Dermis blood vessel endothelial cell (primary cell): ENCODE results near the gene DCTN2. TPM values are rescaled to one million over a fixed set of nuclear protein-coding genes. Genes with fewer than 3 reads are reported as not detected.
"Not testable (repeated sequence)": the region's sequence is repeated elsewhere in the genome, so short reads cannot be mapped to it uniquely, and the experiment has no call there.

ENCODE experiments used
- DNase-seq: peaks from one replicate; pipeline ENCODE4 v3.0.0; 2010
- total RNA-seq: library from RNA; depleted of rRNA; stranded (reverse); fragments of >200 nt; gene quantifications from 2 replicates; pipeline ENCODE4 v1.2.3, GENCODE V29; 2014

The DCTN2 gene
- total RNA-seq = 109 and 113 TPM in 2 replicates

- DNase-seq = peak; percentile 98
These were observed at the start of gene DCTN2 for GRCh38 chr12:57546438-57547287. DCTN2 (minus strand) TSS chr12:57547192; CDS start chr12:57547063, 129 bp downstream.

DNA sequence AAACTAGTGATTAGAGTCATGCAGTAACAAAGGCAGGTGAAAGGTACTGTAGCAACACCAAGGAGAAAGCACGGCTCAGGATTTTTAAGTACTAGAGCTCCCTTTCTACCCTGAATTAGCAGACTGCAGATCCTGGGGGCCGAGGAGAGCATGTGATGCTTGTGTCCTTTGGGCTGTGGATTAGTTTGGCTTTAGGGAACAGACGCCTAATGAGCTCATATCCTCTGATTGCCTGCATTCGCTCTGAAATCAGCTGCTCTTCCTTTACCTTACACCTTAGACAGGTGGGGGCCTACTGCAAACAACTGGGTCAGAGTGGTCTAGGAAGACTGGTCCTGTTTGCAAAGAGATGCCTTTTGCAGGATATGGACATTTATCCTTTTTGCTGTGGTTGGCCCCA is 46.2 kb upstream of the DCTN2 start:
- DNase-seq = no peak

- no peak for DNase-seq
These were observed 45.7 kb upstream of the DCTN2 start for GRCh38 chr12:57592551-57593165.

- no peak for DNase-seq
These were observed 44.9 kb upstream of the DCTN2 start for GRCh38 chr12:57591782-57592325.

GRCh38 chr12:57590864-57591781 is 44.1 kb upstream of the DCTN2 start, which contains the start of gene PIP4K2C:
PIP4K2C (plus strand) TSS chr12:57591192; CDS start chr12:57591290, 98 bp downstream.
- DNase-seq = peak; percentile 21

- DNase-seq = no peak
These were observed 43.5 kb upstream of the DCTN2 start for GRCh38 chr12:57590479-57590863.

GRCh38 chr12:57588951-57589610 is 42.1 kb upstream of the DCTN2 start:
- not testable (repeated sequence) for DNase-seq

DNA sequence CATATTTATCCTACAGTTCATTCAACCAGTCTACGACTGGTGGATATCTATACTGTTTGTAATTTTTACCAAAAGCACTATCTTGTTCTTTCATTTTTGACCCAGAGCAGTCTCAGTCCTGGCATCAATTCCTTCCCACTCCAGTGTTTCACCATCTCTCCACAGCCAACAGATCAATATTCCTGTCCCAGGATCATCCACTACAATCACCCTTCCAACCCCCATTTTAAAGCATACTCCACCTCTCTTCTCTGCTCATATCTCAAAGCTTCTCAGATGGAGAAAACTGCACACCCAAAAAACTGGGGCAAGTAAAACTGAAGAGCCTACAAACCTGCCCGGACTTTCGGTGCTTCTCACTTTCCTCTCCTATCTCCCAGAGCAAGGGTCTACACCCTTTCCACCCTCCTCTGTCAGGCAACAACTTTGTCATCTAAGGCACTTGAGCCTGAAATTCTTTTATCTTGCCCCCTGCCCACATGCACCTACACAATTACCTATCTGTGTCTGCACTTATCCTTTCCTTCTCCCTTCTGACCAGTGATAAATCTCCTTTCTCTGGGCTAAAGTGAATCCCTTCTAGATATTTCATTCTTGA is 39.9 kb upstream of the DCTN2 start:
- DNase-seq = no peak

DNA sequence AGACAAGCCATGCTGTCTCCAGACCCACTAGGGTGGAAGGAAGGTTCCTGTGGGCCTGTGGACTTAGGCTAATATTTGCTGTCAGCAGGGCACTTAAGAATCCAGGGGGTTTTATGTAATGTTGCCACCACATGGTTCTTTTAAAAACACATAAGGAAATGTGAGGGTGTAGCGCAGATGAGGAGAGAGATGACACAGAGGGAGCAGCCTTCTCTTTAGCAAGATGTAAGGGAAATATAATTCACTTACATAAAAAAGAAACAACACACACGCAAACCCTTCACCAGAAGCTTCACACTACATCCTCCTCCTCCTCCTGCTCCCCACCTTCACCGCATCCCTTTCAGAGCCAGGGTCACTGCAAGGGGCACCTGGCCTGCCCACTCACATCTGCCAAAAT is 39.1 kb upstream of the DCTN2 start:
- no peak for DNase-seq

DNA sequence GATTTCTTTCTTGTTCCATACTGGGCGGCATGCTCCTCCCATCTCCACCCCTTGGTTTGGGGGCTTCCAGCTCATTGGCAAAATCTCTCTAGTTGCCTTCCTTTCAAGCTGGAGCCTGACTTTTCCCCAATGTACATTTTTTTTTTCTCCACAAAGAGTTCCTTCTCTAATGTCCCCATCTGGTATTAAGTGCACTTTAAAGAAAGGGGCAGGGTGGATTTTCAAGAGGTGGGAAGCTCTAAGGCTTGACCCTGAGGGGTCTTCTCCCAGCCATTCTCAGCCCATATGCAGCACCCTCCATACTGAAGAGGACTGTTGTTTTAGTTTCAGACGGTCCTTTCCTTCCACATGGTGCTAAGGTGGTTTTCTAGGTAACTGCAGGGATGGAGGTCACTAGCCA is 38.2 kb upstream of the DCTN2 start:
- DNase-seq = no peak

DNA sequence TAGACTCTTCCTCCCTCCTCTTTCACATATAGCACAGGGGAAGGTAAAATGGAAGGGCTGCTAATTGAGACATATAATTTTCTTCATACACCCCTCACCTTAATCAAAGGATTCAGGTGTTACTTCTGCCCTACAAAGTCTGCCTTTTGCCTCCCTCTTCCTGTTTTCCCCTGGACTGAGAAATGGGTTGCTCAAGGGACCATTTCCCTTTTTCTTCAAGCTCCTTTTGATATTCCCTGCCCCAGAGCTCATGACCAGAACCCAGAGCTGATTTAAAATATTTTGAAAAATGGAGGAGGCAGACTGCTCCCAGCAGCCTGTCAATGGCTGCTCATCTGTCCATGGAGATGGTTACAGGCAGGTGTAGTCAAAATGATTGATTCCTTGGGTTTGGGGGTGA is 37.7 kb upstream of the DCTN2 start:
- DNase-seq = no peak

- no peak for DNase-seq
These were observed 37.1 kb upstream of the DCTN2 start for GRCh38 chr12:57584050-57584449.

- peak; percentile 89 for DNase-seq
These were observed 36.2 kb upstream of the DCTN2 start for GRCh38 chr12:57583008-57583831.

- no peak for DNase-seq
These were observed 35.4 kb upstream of the DCTN2 start for GRCh38 chr12:57582440-57582839.

GRCh38 chr12:57581802-57582201 is 34.8 kb upstream of the DCTN2 start:
- DNase-seq = no peak

DNA sequence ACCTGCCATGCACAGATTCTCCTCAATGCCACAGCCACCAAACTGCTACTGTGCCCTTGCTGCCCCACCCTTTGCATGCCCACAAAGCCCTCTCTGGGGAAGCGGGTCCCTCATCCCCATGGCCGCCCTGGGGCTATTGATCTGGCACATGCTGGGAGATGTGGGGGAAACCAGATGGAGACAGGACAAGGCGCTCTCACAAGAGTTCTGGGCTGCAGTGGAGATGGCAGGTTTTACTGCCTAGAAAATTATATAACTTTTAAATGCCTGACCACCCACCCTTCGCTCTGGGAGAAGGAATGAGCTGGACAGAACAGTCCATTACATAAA is 33.4 kb upstream of the DCTN2 start:
- no peak for DNase-seq

DNA sequence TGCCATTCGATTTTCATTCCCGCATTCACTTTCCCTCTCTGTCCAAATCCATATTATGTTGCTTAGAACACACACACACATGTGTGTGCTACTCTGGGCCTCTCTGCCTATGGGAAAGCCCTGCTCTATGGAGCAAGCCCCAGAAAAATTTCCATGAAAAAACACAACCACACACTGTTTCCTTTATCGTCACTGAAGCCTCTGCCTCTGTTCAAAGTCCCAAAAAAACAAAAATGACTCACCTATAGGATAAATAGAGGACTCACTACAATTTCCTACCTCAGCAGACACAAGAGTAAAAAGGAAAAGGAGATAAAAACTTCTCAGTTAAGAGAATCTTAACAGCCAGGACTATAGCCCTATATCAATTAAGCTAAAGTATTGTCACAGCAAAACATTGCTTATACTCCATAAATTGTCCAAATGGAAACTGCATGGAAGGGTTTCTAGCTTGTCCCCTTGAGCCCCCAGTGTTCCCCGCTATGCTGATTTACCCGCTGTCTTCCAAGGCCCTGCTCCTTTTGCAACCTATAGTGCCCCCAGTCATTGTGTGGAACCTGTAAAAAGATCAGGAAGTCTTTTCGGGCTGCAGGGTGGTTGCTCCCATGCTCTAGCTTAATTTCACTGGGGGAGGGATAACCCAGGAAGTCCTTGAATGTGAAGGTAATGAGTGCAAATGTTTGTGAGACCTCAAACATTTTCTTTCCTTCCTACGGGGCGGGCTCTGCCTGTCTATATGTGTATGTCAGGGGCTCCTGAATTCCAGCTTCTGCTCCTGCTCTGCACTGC is 32.9 kb upstream of the DCTN2 start:
- no peak for DNase-seq

DNA sequence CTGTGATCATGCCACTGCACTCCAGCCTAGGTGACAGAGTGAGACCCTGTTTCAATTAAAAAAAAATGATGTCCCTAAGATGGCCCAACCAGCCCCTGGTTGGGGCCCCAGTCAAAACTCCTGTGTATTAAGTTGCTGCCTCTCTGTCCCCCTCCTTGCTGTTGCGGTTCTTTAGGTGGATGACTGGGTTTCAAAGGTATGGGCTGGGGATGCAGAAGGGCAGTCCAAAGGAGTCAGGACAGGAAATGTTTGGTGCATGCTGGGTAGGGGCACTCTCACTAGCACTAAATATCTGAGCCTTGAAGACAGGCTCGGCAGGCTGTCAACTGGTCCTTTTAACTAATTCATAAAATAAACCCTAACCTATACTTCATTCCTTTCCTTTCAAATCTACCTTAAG is 32.0 kb upstream of the DCTN2 start:
- no peak for DNase-seq

DNA sequence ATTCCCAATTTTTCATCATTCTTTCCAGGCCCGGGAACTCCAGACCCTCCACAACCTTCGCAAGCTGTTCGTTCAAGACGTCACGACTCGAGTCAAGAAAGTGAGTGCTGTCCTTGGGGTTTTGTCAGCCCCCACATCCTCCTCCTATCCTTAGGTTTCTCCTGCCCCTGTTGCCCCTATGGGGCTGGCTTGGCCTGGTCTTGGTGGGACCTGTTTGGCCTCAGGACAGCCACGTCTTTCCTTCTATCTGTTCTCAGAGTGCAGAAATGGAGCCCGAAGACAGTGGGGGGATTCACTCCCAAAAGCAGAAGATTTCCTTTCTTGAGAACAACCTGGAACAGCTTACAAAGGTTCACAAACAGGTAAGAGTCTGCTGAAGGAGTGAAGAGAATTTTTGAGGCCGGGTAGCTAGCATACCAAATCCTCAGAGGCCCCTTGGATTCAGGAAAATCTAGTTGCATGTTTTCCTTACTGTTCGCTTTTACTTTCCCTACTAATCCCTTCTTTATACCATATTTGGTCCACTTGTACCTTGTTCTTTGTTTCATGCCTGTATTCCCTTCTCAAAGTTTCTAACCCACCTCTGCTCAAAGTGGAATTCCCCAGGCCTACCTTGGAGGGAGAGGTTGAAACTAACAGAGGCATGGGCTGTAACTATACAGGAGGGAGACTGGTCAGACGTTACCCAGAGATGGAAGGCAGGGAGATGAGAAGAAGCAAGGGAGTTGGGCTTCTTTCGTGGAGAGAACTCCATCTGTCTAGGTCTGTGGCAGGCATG is 31.2 kb upstream of the DCTN2 start:
- no peak for DNase-seq
